Measurements from ENCODE around the gene SSC4D. TPM values are rescaled to one million over a fixed set of nuclear protein-coding genes. Genes with fewer than 3 reads are reported as not detected.

Gene SSC4D
- total and polyA plus RNA-seq, 2 of the 8 experiments (the other 6 are each of a cell fraction or from before 2014, with no cell fraction given): 11.8 to 27.5 TPM

DNA sequence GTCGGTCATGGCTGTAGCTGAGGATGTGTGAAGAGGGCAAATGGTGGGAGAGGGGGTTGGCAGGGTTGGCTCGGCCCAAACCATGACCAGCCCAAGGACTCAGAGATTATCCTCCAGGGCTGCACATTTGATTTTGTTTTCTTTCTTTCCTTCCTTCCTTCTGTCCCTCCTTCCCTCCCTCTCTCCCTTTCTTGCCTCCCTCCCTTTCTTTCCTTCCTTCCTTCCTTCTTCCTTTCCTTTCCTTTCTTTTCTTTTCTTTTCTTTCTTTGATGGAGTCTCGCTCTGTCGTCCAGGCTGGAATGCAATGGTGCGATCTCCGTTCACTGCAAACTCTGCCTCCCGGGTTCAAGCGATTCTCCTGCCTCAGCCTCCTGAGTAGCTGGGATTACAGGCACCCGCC is 3.8 kb downstream of the SSC4D start:
- Histone ChIP-seq H3K27ac (ENCODE audit: low read depth, low read length) (no peak overlapping the region), H3K4me1 (replicated peaks in 1 of 4; ENCODE audit: control insufficient read depth in 3 of 4, insufficient read depth in 4 of 4, low read length in 3 of 4) (peaks cover 0 to 7% (median 1%) of the 10 kb centered on the region in 4 experiments; a peak in 5 of 7 replicates), H3K56ac (replicated peaks; ENCODE audit: insufficient read length, low read depth, low read length) (no peak overlapping the region), H2AFZ (ENCODE audit: low read length) (no peak overlapping the region), H2AK5ac (ENCODE audit: low read depth, low read length) (no peak overlapping the region), H2BK15ac (ENCODE audit: low read length) (no peak overlapping the region), H3K23ac (ENCODE audit: insufficient read length) (no peak overlapping the region), H3K4me2 (ENCODE audit: insufficient read depth in 1 of 2, low read depth in 2 of 2, low read length in 2 of 2) (no peak overlapping the region), H2BK20ac (ENCODE audit: low read length) (no peak overlapping the region), H4K20me1 (replicated peaks in 1 of 2; ENCODE audit: control insufficient read depth in 1 of 2, insufficient read depth in 2 of 2, low read length in 2 of 2) (no peaks in the 10 kb centered on the region), H3K79me1 (ENCODE audit: low read depth, low read length) (no peaks in the 10 kb centered on the region; the same call in 1 of the 2 replicates), H4K91ac (replicated peaks; ENCODE audit: insufficient read length, low read length) (no peak overlapping the region), H3K23me2 (ENCODE audit: low read depth, low read length) (peaks cover 2% of the 10 kb centered on the region), H3K18ac (ENCODE audit: extremely low read depth, low read length) (no peak overlapping the region), H3K36me3 (ENCODE audit: control insufficient read depth in 2 of 4, insufficient read depth in 4 of 4, low read length in 3 of 4) (no peaks in the 10 kb centered on the region), H3K4me3 (ENCODE audit: extremely low read depth in 1 of 4, insufficient read depth in 2 of 4, low read depth in 3 of 4, low read length in 4 of 4) (no peak overlapping the region), H3K79me2 (ENCODE audit: control insufficient read depth in 1 of 2, insufficient read depth in 2 of 2, low read length in 2 of 2) (no peaks in the 10 kb centered on the region), H3K9me3 (ENCODE audit: insufficient read depth in 2 of 2, low read depth in 1 of 2, low read length in 1 of 2) (no peaks in the 10 kb centered on the region), H4K8ac (ENCODE audit: extremely low read depth, insufficient read depth, low read length) (no peak overlapping the region), H2BK120ac (replicated peaks; ENCODE audit: low read depth, low read length) (no peak overlapping the region), H3K9ac (replicated peaks in 1 of 4; ENCODE audit: extremely low read depth in 1 of 4, low read depth in 3 of 4, low read length in 3 of 4) (no peak overlapping the region), H2BK12ac (ENCODE audit: low read depth, low read length) (no peak overlapping the region), H3K14ac (ENCODE audit: insufficient read length) (no peak overlapping the region), H3K27me3 (replicated peaks in 1 of 4; ENCODE audit: control insufficient read depth in 3 of 4, extremely low read depth in 1 of 4, insufficient read depth in 3 of 4, low read length in 3 of 4) (no peaks in the 10 kb centered on the region), H4K5ac (ENCODE audit: insufficient read length, low read depth, low read length) (no peak overlapping the region), H2BK5ac (ENCODE audit: low read depth, low read length) (no peak overlapping the region), H3K4ac (replicated peaks; ENCODE audit: insufficient read length, low read depth, low read length) (no peak overlapping the region)
- WGBS, 2 experiments (ENCODE audit: extremely low coverage in 1 of 2, insufficient coverage in 1 of 2, insufficient read length in 1 of 2, insufficient replicate concordance in 2 of 2, low coverage in 1 of 2, low lambda C conversion rate in 2 of 2, missing lambda C conversion rate in 1 of 2): 98% methylated on average over 5 of the region's 9 CpGs; no CpG with 5 or more reads in 1 of the 2 experiments
- ChIA-PET POLR2A (ENCODE audit: partially characterized antibody) (interaction anchor here (1.2 kb wide), 1 partner anchor 21 kb away, joined by 4 read pairs; no protein-coding TSS in a partner anchor), CTCF (ENCODE audit: partially characterized antibody) (interaction anchor here (0.8 kb wide), 1 partner anchor 10 kb away, joined by 3 read pairs; no protein-coding TSS in a partner anchor)
- TF ChIP-seq CEBPB (IDR thresholded peaks at IDR 0.05; ENCODE audit: low read depth, low read length) (no peak), RNF2 (IDR thresholded peaks at IDR 0.05; ENCODE audit: borderline replicate concordance, low read depth, low read length, missing control alignments, poor library complexity, severe bottlenecking) (no peak), CREB1 (IDR thresholded peaks at IDR 0.05) (no peak), POU5F1 (IDR thresholded peaks at IDR 0.05; ENCODE audit: low read depth, low read length) (no peak), BCL11A (IDR thresholded peaks at IDR 0.05; ENCODE audit: low read depth in 2 of 2, low read length in 2 of 2) (no peak), TBP (IDR thresholded peaks at IDR 0.05; ENCODE audit: low read depth, low read length) (no peak), CBX5 (IDR thresholded peaks at IDR 0.05; ENCODE audit: low read depth, low read length) (no peak), GABPA (IDR thresholded peaks at IDR 0.05; ENCODE audit: borderline replicate concordance, insufficient read depth, low read length) (no peak), RBBP5 (IDR thresholded peaks at IDR 0.05; ENCODE audit: borderline replicate concordance, low read depth, low read length) (no peak), SAP30 (IDR thresholded peaks at IDR 0.05; ENCODE audit: insufficient read depth, insufficient replicate concordance, low read length) (no peak), RXRA (IDR thresholded peaks at IDR 0.05; ENCODE audit: insufficient read depth, low read depth, low read length) (no peak)
- TF ChIP-seq, protein P1, sequence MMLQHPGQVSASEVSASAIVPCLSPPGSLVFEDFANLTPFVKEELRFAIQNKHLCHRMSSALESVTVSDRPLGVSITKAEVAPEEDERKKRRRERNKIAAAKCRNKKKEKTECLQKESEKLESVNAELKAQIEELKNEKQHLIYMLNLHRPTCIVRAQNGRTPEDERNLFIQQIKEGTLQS (IDR thresholded peaks at IDR 0.05; ENCODE audit: insufficient read depth, low read depth, low read length): no peak
- no peak for FAIRE-seq
- no peak for DNase-seq (ENCODE audit: low read depth in 1 of 2, low spot score in 2 of 2)
